ENCODE results near the gene EPB41. TPM values are rescaled to one million over a fixed set of nuclear protein-coding genes. Genes with fewer than 3 reads are reported as not detected.

The EPB41 gene
- polyA plus RNA-seq, 2 of the 4 experiments (the other 2 are of a cell fraction), result 4.9 to 12.8 TPM

- POLR2A ChIA-PET, result no interaction called here
- Histone ChIP-seq H3K9me3 (no peaks in the 10 kb centered on the region), H3K4me2 (no peak overlapping the region), H3K4me1 (no peaks in the 10 kb centered on the region), H3K4me3 (no peak overlapping the region), H3K27ac (no peak overlapping the region)
- TF ChIP-seq RAD21 (conservative IDR thresholded peaks at IDR 0.05 in 1 of 2, IDR thresholded peaks at IDR 0.05 in 1 of 2) (peak in 1 of 2 experiments; percentile 26; a peak in 1 of 5 replicates), PHF8 (IDR thresholded peaks at IDR 0.05; ENCODE audit: borderline replicate concordance, low read depth) (no peak), HOXA7 (CRISPR knock-in tag; IDR thresholded peaks at IDR 0.05) (no peak), HOXB5 (CRISPR knock-in tag; IDR thresholded peaks at IDR 0.05) (no peak), RNF2 (IDR thresholded peaks at IDR 0.05; ENCODE audit: borderline replicate concordance, low read depth) (no peak), HEYL (CRISPR knock-in tag; IDR thresholded peaks at IDR 0.05) (no peak)
- ATAC-seq, result peak; percentile 66 to 79; a peak in 5 of 6 replicates
- DNase-seq (ENCODE audit: low read depth in 1 of 2, low spot score in 1 of 2), result no peak
- CTCF ChIA-PET, result interaction anchor here (0.7 to 9.6 kb wide), 4 partner anchors 9 to 140 kb away, joined by 3 to 75 read pairs (median 10); no protein-coding TSS in a partner anchor
- no peak for FAIRE-seq
- 77% methylated on average over 2 of the region's 8 CpGs for WGBS (ENCODE audit: missing lambda C conversion rate)
These were observed 20.8 kb upstream of the EPB41 start for GRCh38 chr1:28893403-28894102.

DNA sequence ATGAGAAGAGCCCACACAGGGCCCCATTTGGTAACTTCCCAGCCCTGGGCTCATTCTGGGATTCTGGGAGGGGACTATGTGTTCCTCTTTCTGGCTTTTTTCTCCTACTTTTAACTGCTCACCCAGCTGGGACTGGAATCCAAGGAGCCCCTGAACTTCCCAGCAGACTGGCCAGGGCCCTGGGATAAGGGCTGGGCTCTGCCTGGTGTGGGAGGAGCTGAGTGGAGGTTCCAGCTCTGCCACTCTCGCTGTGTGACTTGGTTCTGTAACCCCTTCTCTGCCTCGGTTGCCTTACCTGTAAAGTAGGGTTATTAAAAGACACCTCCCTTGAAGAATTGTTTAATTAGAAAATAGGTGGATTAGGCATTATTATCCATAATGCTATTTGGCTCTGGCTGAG lies 19.6 kb upstream of the EPB41 start:
- DNase-seq (ENCODE audit: low read depth in 1 of 2, low spot score in 1 of 2), result no peak
- no peak for ATAC-seq
- TF ChIP-seq KDM5A (IDR thresholded peaks at IDR 0.05) (no peak), CHD2 (IDR thresholded peaks at IDR 0.05; ENCODE audit: low read length, partially characterized antibody) (no peak), HDAC2 (IDR thresholded peaks at IDR 0.05) (no peak), ELK1 (IDR thresholded peaks at IDR 0.05; ENCODE audit: low read depth, low read length) (no peak), FOSB (CRISPR knock-in tag; IDR thresholded peaks at IDR 0.05) (no peak), SMC3 (IDR thresholded peaks at IDR 0.05) (no peak), MAFK (IDR thresholded peaks at IDR 0.05; ENCODE audit: partially characterized antibody) (no peak)
- H3K4me1 ChIP-seq, result no peaks in the 10 kb centered on the region
- no peak overlapping the region for H3K4me2 ChIP-seq
- WGBS (ENCODE audit: missing lambda C conversion rate), result 100% methylated on average over 2 of the region's 2 CpGs
- POLR2A ChIA-PET, result no interaction called here
- H3K9me3 ChIP-seq, result no peaks in the 10 kb centered on the region
- no peak overlapping the region for H3K4me3 ChIP-seq
- no peak overlapping the region for H3K27ac ChIP-seq
- CTCF ChIA-PET, result interaction anchor here (2.6 to 9.6 kb wide), 2 partner anchors 13 to 139 kb away, joined by 14 to 75 read pairs; no protein-coding TSS in a partner anchor
- no peak for FAIRE-seq

GRCh38 chr1:28895896-28896608 lies 18.3 kb upstream of the EPB41 start:
- TF ChIP-seq CHD4 (IDR thresholded peaks at IDR 0.05; ENCODE audit: borderline replicate concordance) (no peak), ESRRA (IDR thresholded peaks at IDR 0.05; ENCODE audit: borderline replicate concordance, low read length) (no peak), EHF (CRISPR knock-in tag; IDR thresholded peaks at IDR 0.05) (no peak), CEBPB (IDR thresholded peaks at IDR 0.05) (no peak), NR3C1 (IDR thresholded peaks at IDR 0.05) (no peak), ZNF302 (CRISPR knock-in tag; IDR thresholded peaks at IDR 0.05) (no peak), BCL3 (IDR thresholded peaks at IDR 0.05) (no peak), ZC3H11A (IDR thresholded peaks at IDR 0.05) (no peak), TP53 (CRISPR knock-in tag; IDR thresholded peaks at IDR 0.05) (no peak), ZFP36 (IDR thresholded peaks at IDR 0.05; ENCODE audit: borderline replicate concordance, partially characterized antibody) (no peak)
- TF ChIP-seq, protein P1, sequence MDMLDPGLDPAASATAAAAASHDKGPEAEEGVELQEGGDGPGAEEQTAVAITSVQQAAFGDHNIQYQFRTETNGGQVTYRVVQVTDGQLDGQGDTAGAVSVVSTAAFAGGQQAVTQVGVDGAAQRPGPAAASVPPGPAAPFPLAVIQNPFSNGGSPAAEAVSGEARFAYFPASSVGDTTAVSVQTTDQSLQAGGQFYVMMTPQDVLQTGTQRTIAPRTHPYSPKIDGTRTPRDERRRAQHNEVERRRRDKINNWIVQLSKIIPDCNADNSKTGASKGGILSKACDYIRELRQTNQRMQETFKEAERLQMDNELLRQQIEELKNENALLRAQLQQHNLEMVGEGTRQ (IDR thresholded peaks at IDR 0.05), result no peak
- TF ChIP-seq, protein P2, sequence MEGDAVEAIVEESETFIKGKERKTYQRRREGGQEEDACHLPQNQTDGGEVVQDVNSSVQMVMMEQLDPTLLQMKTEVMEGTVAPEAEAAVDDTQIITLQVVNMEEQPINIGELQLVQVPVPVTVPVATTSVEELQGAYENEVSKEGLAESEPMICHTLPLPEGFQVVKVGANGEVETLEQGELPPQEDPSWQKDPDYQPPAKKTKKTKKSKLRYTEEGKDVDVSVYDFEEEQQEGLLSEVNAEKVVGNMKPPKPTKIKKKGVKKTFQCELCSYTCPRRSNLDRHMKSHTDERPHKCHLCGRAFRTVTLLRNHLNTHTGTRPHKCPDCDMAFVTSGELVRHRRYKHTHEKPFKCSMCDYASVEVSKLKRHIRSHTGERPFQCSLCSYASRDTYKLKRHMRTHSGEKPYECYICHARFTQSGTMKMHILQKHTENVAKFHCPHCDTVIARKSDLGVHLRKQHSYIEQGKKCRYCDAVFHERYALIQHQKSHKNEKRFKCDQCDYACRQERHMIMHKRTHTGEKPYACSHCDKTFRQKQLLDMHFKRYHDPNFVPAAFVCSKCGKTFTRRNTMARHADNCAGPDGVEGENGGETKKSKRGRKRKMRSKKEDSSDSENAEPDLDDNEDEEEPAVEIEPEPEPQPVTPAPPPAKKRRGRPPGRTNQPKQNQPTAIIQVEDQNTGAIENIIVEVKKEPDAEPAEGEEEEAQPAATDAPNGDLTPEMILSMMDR (IDR thresholded peaks at IDR 0.05), result no peak
- TF ChIP-seq, protein P3, sequence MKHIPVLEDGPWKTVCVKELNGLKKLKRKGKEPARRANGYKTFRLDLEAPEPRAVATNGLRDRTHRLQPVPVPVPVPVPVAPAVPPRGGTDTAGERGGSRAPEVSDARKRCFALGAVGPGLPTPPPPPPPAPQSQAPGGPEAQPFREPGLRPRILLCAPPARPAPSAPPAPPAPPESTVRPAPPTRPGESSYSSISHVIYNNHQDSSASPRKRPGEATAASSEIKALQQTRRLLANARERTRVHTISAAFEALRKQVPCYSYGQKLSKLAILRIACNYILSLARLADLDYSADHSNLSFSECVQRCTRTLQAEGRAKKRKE (CRISPR knock-in tag; IDR thresholded peaks at IDR 0.05; ENCODE audit: low read depth), result no peak
- CTCF ChIA-PET, result interaction anchor here (1.0 to 9.6 kb wide), 3 partner anchors 14 to 306 kb away, joined by 3 to 75 read pairs (median 3); no protein-coding TSS in a partner anchor

More at GRCh38 chr1:28895896-28896608, 18.3 kb upstream of the EPB41 start:
- FAIRE-seq (no peak), DNase-seq (ENCODE audit: low read depth in 1 of 2, low spot score in 1 of 2) (no peak), ATAC-seq (no peak)
- no peak overlapping the region for H3K4me3 ChIP-seq
- WGBS (ENCODE audit: missing lambda C conversion rate), result 80% methylated on average over 4 of the region's 4 CpGs
- H3K27ac ChIP-seq, result no peak overlapping the region
- no peak overlapping the region for H3K4me2 ChIP-seq
- no peaks in the 10 kb centered on the region for H3K4me1 ChIP-seq
- H3K9me3 ChIP-seq, result no peaks in the 10 kb centered on the region
- POLR2A ChIA-PET, result no interaction called here

Data from A549 (cell line).